Fibroblast of skin of back (primary cell): ENCODE data around the gene TMEM209.
"Not testable (repeated sequence)": the region's sequence is repeated elsewhere in the genome, so short reads cannot be mapped to it uniquely, and the experiment has no call there.

Experiments used
- DNase-seq: peaks from one replicate; pipeline ENCODE4 v3.0.0-alpha.2; 2013

The TMEM209 gene

GRCh38 chr7:130218806-130219620, 13.8 kb upstream of the TMEM209 start:
- DNase-seq: no peak

GRCh38 chr7:130216750-130217149, 11.5 kb upstream of the TMEM209 start:
- no peak for DNase-seq

GRCh38 chr7:130216025-130216424, 10.8 kb upstream of the TMEM209 start:
- no peak for DNase-seq

GRCh38 chr7:130213828-130214227, 8.6 kb upstream of the TMEM209 start:
- no peak for DNase-seq

- peak; percentile 48 for DNase-seq
Observed at GRCh38 chr7:130210181-130210935, 5.2 kb upstream of the TMEM209 start.

- no peak for DNase-seq
Observed at GRCh38 chr7:130208516-130208915, 3.3 kb upstream of the TMEM209 start.

GRCh38 chr7:130207642-130208041, 2.4 kb upstream of the TMEM209 start, which contains the start of gene SSMEM1:
TSS of gene SSMEM1 (plus strand) at chr7:130207860. CDS start at chr7:130207911, 51 bp downstream.
- DNase-seq: peak; percentile 62

- DNase-seq: no peak
Observed at GRCh38 chr7:130207033-130207432, 1.8 kb upstream of the TMEM209 start.

GRCh38 chr7:130201796-130202195, 3.4 kb downstream of the TMEM209 start:
- no peak for DNase-seq

- DNase-seq: no peak
Observed at GRCh38 chr7:130197094-130197493, 8.1 kb downstream of the TMEM209 start.

GRCh38 chr7:130196476-130196875, 8.7 kb downstream of the TMEM209 start:
- no peak for DNase-seq

GRCh38 chr7:130195396-130195795, 9.8 kb downstream of the TMEM209 start:
- no peak for DNase-seq

- DNase-seq: no peak
Observed at GRCh38 chr7:130191791-130192190, 13.4 kb downstream of the TMEM209 start.

GRCh38 chr7:130189343-130189742, 15.9 kb downstream of the TMEM209 start:
- peak; percentile 56 for DNase-seq

GRCh38 chr7:130187360-130187759, 17.8 kb downstream of the TMEM209 start:
- DNase-seq: no peak

GRCh38 chr7:130184349-130184748, 20.9 kb downstream of the TMEM209 start:
- DNase-seq: not testable (repeated sequence)

GRCh38 chr7:130182990-130183389, 22.2 kb downstream of the TMEM209 start:
- DNase-seq: no peak

- no peak for DNase-seq
Observed at GRCh38 chr7:130181263-130181605, 24.0 kb downstream of the TMEM209 start.

- DNase-seq: no peak
Observed at GRCh38 chr7:130180571-130181262, 24.5 kb downstream of the TMEM209 start.

GRCh38 chr7:130179631-130180030, 25.6 kb downstream of the TMEM209 start:
- no peak for DNase-seq

GRCh38 chr7:130178251-130178650, 27.0 kb downstream of the TMEM209 start:
- DNase-seq: no peak

- no peak for DNase-seq
Observed at GRCh38 chr7:130174237-130174959, 30.8 kb downstream of the TMEM209 start.

- DNase-seq: no peak
Observed at GRCh38 chr7:130162196-130162595, 43.0 kb downstream of the TMEM209 start.
